Measurements from ENCODE around the gene RGS6.

- TF ChIP-seq CTCF (IDR thresholded peaks at IDR 0.05) (no peak), POLR2AphosphoS5 (IDR thresholded peaks at IDR 0.05) (no peak)
These were observed 338.0 kb downstream of the RGS6 start for GRCh38 chr14:72270147-72270727.
